Stimulated activated CD4-positive, alpha-beta T cell treated with anti-CD3 and anti-CD28 coated beads, TNF-alpha, amount 100 ng/mL, for 48 hours (primary cell): Measurements from ENCODE around the gene KRTAP5-6.

ENCODE experiments used
- DNase-seq, 3 donors: peaks; one replicate each; pipeline ENCODE4 v3.0.0-alpha.2; 2020; ENCODE audit warnings: low read depth in 3 of 3

The KRTAP5-6 gene

DNA sequence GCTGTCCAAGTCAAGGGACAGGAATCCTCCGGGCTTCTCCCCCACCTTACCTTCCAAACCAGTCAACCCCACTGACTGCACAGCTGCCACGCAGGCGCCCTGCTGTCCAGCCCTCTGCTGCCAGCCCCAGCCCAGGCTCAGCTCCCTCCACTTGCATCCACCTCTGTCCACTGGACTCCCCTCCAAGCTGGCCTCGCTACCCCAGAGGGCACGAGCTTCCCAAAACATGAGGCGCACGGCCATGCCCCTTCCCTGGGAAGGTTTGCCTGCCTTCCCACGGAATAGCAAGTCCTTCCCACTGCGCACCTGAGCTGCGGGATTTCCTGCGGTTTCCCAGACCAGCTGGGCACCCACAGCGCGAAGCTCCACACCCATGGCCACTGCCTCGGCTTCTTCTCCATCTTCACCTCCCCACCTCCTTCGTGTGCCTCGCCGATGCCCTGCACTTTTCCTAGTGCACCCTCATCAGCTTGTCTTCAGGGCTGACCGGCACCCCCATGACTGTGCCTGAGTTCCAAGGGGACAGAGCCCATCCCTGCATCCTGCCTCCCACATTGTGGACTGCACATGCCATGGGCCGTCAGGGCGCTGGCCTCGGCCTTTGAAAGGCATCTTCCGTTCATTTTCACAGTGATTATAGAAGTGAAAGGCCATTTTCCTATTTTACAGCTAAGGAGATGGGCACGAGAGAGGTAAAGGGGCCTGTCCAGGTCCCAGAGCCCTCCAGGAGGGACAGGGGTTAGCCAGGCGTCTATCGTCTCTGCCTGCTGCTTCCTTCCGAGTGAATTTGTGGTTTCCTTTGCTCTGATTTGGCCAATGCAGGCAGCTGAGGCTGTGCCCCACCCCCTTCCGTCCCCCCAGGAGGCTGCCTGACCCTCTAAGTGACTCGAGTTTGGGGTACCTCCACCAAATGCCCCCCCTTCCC, 37.0 kb downstream of the KRTAP5-6 start:
- DNase-seq = no peak

DNA sequence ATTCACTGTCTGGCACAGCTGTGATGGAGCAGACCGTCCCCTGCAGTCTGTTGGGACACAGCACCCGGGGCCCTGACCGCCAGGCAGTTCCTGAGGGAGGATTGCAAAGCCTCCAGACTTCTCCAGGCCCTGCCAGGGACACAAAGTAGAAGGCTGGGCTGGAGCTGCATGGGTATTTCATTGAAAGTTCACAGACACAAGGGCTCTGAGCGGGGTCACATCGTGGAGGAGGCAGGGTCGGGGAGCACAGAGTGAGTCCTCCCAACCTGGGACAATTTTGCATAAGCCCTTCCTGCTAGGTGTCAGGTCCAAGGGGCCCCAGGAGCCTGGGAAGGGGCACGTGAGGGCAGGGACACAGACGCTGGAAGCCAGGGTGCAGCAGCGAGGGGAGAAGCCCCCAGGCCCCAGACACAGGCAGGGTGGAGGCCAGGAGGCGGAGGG, 37.7 kb downstream of the KRTAP5-6 start:
- DNase-seq = no peak

DNA sequence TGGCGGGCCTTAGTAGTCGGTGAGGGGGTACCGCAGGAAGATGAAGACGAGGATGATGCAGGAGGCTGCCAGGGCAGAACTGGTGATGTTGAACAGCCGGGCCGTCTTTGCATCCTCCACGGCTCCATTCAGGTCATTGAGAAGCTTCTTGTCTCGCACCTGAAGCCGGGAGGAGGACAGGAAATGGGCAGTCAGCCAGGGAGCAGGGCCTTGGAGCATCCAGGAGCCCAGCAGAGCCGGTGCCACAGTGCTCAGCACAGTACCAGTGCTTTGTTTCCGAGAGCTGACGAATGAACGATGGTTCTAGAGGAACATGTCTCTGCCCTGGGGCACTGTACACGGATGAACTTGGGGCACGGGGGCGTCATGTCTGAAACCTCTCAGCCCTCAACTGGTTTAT, 38.3 kb downstream of the KRTAP5-6 start:
- no peak for DNase-seq

DNA sequence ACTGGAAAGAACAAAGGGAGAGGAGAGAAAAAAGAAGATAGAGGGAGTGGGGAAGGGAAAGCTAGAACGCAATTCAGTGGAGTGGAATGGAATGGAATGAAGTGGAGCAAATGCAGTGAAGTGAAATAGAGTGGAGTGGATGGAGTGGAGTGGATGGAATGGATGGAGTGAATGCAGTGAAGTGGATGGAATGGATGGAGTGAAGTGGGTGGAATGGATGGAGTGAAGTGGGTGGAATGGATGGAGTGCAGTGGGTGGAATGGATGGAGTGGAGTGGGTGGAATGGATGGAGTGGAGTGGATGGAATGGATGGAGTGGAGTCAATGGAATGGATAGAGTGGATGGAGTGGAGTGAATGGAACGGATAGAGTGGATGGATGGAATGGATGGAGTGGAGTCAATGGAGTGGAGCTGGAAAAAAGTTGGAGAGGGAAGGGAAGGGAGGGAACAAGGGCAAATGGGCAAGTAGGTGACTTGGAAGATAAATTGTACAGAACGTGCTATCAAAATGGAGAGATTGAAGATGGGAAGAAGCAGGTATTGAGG, 39.5 kb downstream of the KRTAP5-6 start:
- DNase-seq = no peak

DNA sequence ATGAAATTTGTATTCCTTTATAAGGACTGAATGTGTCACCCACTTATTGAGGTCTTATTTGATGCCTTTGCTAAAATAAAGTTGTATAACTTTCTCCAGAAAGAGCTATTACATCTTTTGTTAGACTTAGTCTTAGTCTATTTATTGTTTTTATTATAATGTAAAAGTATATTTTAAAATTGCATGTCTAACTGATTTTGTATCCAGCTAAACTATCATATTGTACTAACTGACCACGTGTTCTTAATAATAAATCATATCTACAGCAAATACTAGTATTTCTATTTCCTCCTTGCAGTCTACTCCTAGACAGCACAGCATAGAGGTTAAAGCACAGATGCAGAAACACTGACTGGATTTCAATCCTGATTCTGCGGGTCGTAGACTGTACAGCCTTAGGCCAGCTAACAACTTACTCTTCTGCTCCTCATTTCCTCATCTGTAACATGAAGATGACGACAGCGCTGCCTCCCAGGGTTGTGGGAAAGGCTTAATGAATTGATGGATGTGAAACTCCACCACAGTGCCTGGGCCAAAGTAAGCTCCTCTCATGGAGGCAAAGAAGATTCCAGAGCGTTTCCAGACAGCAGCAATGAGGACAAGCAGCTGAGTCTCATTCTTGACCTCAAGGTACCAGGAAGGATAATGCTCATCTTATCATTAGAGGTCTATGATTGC, 40.2 kb downstream of the KRTAP5-6 start:
- DNase-seq = no peak

DNA sequence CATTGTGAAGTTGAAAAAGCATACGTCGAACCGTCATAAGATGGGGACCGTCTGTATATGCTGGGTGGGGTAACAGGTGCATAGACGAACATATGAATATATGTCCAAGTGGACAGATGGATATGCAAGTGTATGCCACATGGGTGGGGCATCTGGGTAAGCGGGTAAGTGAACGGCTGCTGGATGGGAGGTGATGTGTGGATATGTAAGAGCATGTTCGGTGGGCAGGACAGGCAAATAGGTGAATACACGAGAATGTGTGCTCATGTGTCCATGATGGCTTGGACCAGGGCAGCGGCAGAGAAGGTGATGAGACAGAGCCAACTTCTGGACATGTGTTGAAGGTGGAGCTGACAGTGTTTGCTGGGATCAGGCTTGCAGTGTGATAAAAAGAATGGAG, 41.4 kb downstream of the KRTAP5-6 start:
- no peak for DNase-seq

DNA sequence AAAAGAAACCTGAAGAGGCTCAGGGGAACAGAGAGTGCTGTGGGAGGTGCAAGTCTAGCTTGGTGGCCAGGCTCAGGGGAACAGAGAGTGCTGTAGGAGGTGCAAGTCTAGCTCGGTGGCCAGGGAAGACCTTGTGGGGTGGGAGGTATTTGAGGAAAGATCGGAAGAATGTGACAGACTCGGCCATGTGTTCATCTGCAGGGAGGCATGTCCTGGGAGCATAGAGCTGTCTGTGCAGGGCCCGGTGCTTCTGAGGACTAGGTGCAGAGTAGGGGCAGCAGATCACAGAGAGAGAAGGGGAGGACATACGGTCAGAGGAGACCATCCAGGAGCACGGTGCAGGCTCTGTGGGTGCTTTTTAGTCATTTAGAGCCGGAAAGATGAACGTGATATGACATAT, 42.6 kb downstream of the KRTAP5-6 start:
- DNase-seq = no peak

DNA sequence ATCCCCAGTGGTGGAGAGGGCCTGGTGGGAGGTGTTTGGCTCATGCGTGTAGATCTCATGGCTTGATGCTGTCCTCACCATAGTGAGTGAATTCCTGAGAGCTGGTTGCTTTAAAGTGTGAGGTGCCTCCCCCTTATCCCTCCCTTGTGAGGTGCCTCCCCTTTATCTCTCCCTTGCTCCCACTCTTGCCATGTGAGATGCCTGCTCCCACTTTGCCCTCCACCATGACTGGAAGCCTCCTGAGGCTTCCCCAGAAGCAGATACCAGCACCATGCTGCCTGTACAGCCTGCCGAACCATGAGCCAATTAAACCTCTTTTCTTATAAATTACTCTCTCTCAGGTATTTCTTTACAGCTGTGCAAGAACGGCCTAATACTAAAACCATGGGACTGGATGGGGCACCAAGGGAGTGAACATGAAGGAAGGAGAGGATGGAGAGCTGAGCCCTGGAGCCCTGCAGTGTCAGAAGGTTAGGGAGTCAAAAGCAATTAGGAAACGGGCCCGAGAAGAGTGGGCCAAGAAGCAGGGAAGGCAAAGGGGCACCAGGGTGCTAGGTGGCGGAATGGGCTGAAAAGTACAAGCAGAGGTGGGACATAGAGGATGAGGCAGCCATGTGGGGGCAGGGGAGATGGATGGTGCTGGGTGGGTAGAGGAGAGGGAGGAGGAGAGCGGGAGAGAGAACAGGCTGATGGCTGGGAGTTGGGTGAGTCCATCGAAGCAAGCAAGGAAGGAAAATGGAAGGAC, 44.0 kb downstream of the KRTAP5-6 start:
- DNase-seq = no peak

DNA sequence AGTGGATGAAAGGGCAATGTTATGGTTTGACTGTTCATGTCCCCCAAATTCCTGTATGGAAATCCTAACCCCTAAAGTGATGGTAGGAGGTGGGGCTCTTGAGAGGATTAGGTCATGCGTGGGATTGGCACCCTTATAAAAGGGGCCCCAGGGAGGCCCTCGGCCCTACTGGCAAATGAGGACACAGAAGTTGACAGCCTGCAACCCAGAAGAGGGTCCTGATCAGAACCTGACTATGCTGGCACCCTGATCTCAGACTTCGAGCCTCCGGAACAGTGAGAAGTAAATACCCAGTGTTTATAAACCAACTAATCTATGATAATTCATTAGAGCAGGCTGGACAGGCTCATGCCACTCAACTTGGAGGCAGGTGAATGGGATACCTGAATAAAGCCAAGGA, 44.7 kb downstream of the KRTAP5-6 start:
- DNase-seq = no peak

DNA sequence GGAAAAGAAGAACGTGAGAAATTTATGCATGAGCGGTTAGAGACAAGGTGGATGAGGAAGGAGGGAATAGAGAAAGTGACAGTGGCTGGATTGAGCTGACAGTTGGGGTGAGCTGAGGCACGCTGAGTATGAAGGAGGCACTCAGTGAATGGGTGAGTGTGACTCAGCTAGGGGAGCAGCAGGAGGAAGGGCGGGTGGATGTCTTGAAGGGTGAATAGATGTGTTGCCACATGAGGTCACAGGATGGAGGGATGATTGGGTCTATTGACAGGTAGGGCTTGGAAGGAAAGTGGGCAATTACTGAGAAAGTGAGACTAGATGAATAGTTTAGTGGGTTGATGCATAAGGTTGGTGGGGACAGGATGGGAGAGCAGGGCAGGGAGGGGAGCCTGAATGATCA, 45.4 kb downstream of the KRTAP5-6 start:
- DNase-seq = no peak

DNA sequence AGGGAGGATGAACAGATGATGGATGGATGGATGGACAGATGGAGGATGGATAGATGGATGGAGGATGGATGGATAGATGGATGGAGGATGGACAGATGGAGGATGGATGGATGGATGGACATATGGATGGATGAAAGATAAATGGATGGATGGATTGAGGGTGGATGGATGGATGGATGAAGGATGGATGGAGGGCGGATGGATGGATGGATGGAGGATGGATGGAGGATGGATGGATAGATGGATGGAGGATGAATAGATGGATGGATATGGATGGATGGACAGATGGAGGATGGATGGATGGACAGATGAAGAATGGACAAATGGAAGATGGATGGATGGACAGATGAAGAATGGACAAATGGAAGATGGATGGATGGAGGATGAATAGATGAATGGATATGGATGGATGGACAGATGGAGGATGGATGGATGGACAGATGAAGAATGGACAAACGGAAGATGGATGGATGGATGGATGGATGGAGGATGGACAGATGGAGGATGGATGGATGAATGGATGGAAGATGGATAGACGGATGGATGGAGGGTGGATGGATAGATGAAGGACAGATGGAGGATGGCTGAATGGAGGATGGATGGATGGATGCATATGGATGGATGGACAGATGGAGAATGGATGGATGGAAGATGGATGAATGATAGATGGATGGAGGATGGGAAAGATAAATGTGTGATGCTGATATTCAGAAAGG, 46.0 kb downstream of the KRTAP5-6 start:
- no peak for DNase-seq

DNA sequence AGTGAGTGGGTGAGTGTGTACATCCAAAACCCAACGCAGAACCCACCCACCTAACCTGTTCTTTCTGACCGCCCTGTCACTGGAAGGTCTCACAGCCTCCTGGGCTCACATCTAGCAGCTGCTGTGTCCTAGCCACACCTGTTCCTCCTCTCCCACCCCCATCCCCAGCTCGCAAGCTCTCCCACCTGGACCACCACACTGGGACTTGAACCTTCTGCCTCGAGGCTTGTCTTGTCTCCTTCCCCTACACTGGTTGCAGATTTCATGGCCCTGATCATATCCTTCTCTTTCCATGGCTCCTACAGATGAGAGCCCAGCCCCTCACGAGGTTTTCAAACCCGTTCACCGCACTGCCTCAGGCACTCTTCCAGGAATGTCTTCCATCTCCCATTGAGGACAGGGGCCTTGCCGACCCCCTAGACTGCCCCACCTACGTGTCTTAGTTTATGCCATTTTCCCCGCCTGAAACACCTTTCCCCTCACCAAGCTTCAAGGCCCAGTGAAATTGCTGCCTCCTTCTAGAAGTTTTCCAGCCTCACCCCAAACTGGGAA, 46.7 kb downstream of the KRTAP5-6 start:
- DNase-seq = no peak

DNA sequence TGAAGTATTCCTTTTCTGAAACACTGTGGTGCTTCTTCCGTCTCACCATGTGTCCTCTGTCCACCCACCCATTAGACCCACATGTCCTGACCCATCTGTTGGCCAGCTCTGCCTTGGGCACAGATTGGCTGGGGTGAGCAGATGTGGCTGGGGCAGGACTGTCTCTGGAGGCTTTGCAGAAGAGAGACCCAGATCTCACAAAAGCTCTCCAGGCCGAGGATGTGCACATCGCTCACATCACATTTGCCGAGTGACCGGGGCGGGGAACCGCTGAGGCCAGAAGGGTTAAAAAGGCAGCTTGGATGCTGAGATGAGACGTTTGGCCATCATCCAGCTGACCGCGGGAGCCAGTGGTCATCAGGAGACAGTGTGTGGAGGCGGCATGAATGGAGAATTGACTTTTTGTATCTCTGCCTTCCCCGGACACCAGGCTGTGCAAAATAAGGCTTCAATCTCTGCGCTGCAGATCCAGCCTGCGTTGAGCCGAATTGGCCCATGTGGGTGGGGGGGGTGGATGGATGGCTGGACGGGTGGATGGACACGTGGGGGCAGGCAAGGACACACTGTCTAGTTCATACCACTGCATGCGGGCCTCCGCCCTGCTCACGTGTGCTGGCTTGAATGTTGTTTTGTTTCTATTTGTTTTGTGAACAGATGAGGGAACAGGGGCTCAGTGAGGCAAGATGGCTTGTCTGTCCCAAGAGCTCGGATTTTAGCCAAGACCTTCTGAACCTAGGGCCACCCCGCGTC, 47.3 kb downstream of the KRTAP5-6 start:
- no peak for DNase-seq

DNA sequence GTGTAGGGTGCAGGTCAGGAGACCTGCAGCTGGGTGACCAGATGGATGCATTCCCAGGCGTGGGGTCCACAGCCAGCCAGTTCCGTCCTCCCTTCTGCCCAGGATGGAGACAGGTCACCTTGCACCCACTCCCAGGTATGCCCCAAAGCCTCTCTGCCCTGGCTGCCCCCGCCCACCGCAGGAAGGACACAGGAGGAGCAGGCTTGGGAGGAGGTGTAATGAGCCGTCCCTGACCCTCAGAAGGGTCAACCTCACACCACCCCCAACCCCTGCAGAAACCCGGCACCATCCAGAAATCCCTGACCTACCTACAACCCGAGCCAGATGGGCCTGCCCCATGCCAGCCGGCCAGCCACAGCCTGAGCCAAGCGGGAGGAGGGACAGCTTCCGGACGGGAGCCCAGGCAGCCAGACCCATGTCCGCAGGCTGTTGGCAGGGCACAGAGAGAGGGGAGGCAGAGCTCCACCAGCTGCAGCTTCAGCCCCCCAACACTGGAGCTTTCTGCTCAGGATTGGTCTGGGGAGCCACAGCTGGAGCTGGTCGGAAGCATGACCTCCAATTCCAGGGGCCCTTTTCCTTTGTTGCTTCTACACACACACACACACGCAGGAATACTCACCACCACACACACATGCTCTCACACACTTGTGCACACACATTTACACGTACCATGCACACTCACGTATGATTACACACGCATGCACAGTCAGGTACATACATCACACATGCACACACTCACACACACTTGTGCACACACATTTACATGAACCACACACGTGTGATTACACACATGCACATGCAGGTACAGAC, 48.1 kb downstream of the KRTAP5-6 start:
- no peak for DNase-seq

DNA sequence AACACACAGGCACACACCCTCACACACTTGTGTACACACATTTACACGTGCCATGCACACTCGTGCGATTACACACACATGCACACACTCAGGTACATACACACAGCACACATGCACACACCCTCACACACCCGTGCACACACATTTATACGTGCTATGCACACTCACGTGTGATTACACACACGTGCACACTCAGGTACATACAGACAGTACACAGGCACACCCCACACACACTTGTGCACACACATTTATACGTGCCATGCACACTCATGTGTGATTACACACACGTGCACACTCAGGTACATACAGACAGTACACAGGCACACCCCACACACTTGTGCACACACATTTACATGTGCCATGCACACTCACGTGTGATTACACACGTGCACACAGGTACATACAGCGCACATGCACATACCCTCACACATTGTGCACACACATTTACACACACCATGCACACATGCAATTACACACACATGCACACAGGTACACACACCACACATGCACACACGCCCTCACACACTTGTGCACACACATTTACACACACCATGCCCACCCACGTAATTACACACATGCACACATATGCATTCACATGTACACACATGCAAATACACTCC, 48.8 kb downstream of the KRTAP5-6 start:
- DNase-seq = no peak

DNA sequence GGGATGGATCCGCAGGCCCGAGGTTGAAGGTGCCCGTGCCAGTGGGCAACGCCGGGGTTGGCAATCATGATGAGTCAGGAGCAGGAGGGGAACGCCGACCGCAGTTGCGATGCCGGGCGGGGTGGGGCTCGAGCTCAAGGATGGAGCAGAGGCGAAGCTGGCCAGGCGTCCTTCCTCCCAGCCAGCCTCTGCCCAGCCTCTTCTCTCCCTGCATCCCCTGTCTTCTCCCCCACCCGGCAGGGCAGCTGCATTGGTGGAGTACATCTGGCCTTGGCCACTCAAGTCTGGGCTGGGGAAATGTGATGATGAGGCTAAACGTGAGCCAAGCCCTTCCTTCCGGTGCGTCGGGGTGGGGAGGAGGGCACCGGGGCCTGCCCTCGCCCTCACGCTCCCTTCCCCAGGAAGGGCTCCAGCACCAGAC, 49.5 kb downstream of the KRTAP5-6 start:
- DNase-seq = no peak

DNA sequence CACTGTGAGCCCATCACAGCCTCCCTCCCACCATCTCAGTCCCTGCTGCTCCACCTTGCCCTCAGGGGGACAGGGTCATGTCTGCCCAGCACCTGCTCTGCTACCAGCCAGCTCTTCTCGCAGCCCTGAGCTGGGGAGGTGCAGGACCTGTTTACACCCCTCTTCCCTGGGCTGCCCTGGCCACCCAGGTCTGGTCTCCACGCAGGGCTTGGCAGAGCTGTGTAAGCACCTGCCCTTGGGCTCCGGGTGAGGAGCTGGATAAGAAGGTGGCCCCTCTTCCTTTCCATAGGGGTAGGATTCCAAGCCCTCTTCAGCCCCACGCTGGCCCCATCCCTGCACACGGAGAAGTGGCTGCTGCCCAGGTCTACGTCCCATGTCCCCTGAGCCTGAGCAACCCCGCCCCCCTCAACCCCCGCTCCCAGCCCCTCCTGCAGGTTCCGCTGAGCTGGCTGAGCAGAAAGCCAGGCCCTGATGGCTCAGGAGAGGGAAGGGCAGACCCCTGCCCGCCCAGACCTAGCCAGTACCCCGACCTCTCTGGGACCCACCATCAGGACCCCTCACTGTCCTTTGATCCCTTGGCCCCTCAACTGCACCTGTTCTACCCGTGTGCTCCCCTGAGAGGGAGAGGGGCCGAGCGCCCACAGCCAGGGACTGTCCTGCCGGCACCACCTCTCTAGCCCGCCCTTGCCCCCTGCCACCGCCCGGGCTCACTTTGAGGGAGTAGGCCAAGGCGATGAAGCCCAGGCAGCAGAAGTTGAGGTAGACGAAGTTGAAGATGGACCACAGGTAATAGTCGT, 50.2 kb downstream of the KRTAP5-6 start:
- DNase-seq = no peak
